Measurements from ENCODE around the gene STK32A. TPM values are rescaled to one million over a fixed set of nuclear protein-coding genes. Genes with fewer than 3 reads are reported as not detected.

The STK32A gene
- total and polyA plus RNA-seq, 9 of the 15 experiments (the other 6 are each of a cell fraction or from before 2014, with no cell fraction given): not detected

- intact Hi-C loops (cut with micrococcal nuclease): no loop called here
- POLR2A ChIA-PET: no interaction called here
- Histone ChIP-seq H3K9me3 (replicated peaks; ENCODE audit: control insufficient read depth, insufficient read depth, low read depth, low read length) (no peaks in the 10 kb centered on the region), H2AFZ (ENCODE audit: low read depth, low read length) (no peak overlapping the region), H3K27me3 (ENCODE audit: control insufficient read depth in 2 of 2, insufficient read depth in 2 of 2, low read length in 2 of 2) (no peaks in the 10 kb centered on the region), H3K4me1 (replicated peaks in 1 of 2; ENCODE audit: control insufficient read depth in 2 of 2, insufficient read depth in 2 of 2, low read length in 2 of 2) (no peaks in the 10 kb centered on the region), H3K9me1 (ENCODE audit: control insufficient read depth, insufficient read depth, low read length) (no peaks in the 10 kb centered on the region), H3K4me3 (no peak overlapping the region), H3K79me2 (ENCODE audit: control insufficient read depth, insufficient read depth, low read length) (no peaks in the 10 kb centered on the region), H3K36me3 (ENCODE audit: control insufficient read depth, insufficient read depth, low read length) (no peaks in the 10 kb centered on the region), H3K27ac (ENCODE audit: extremely low read depth, low read depth, low read length) (no peak overlapping the region), H4K20me1 (replicated peaks; ENCODE audit: control insufficient read depth, insufficient read depth, low read length) (no peaks in the 10 kb centered on the region), H3K4me2 (ENCODE audit: insufficient read depth, low read length) (no peak overlapping the region), H3K9ac (ENCODE audit: insufficient read depth in 1 of 2, low read depth in 2 of 2, low read length in 2 of 2) (no peak overlapping the region)
- FAIRE-seq: no peak
- WGBS (ENCODE audit: insufficient coverage, low coverage, missing lambda C conversion rate): 0% methylated on average over 4 of the region's 4 CpGs
- in situ Hi-C loops (cut with MboI): no loop called here
- CTCF ChIA-PET (ENCODE audit: low intra/inter-chr PET ratio): no interaction called here
- DNase-seq (ENCODE audit: extremely low read depth in 1 of 4, low spot score in 3 of 4): no peak
- no peak for ATAC-seq
- BruUV-seq (replicated peaks): no TSS peak
- no peak for TF ChIP-seq YBX1 (IDR thresholded peaks at IDR 0.05)
- no peak for TF ChIP-seq NFATC3 (IDR thresholded peaks at IDR 0.05)
- TF ChIP-seq POLR2A (conservative IDR thresholded peaks at IDR 0.05): no peak
- TF ChIP-seq CREM (IDR thresholded peaks at IDR 0.05; ENCODE audit: low read depth): no peak
- TF ChIP-seq RBM14 (IDR thresholded peaks at IDR 0.05; ENCODE audit: borderline replicate concordance, insufficient read depth, low read depth, low read length): no peak
- TF ChIP-seq SMAD2 (IDR thresholded peaks at IDR 0.05; ENCODE audit: low read depth, low read length): no peak
- TF ChIP-seq BHLHE40 (IDR thresholded peaks at IDR 0.05; ENCODE audit: low read length): no peak
- no peak for TF ChIP-seq E2F1 (CRISPR knock-in tag; IDR thresholded peaks at IDR 0.05)
- no peak for TF ChIP-seq MTA3 (IDR thresholded peaks at IDR 0.05; ENCODE audit: borderline replicate concordance)
- no peak for TF ChIP-seq ZNF41 (CRISPR knock-in tag; conservative IDR thresholded peaks at IDR 0.05)
- no peak for TF ChIP-seq TAF7 (tag; IDR thresholded peaks at IDR 0.05)
- TF ChIP-seq GABPB2 (CRISPR knock-in tag; conservative IDR thresholded peaks at IDR 0.05): no peak
- no peak for TF ChIP-seq GMEB1 (CRISPR knock-in tag; IDR thresholded peaks at IDR 0.05)
- no peak for TF ChIP-seq PCBP2 (IDR thresholded peaks at IDR 0.05; ENCODE audit: low read depth, low read length, poor library complexity, severe bottlenecking)
- TF ChIP-seq ZHX1 (conservative IDR thresholded peaks at IDR 0.05; ENCODE audit: low read length): no peak
- TF ChIP-seq ATF3 (IDR thresholded peaks at IDR 0.05): no peak
- TF ChIP-seq ATF3 (CRISPR knock-in tag; conservative IDR thresholded peaks at IDR 0.05): no peak
- no peak for TF ChIP-seq ARID2 (IDR thresholded peaks at IDR 0.05)
- no peak for TF ChIP-seq NRF1 (conservative IDR thresholded peaks at IDR 0.05 in 1 of 2, IDR thresholded peaks at IDR 0.05 in 1 of 2)
Measured at GRCh38 chr5:147382776-147383175, 147.9 kb downstream of the STK32A start.
